Fibroblast of lung (primary cell): ENCODE results near the gene BIRC3. TPM values are rescaled to one million over a fixed set of nuclear protein-coding genes. Genes with fewer than 3 reads are reported as not detected.

ENCODE experiments used
- DNase-seq, 2 donors: peaks; one replicate each; pipeline versions ENCODE4 v3.0.0 to v3.0.0-alpha.2; 2010; ENCODE audit warnings: low read depth in 2 of 2
- H2AFZ ChIP-seq: 2 replicates; pipeline ENCODE4 v1.5.1; 2012; ENCODE audit warnings: low read length, control low read depth, inconsistent platforms
- H3K27ac ChIP-seq: 2 replicates; pipeline ENCODE4 v1.5.1; 2011; ENCODE audit warnings: low read length, control low read depth; ENCODE audit not compliant: insufficient read depth
- H3K27me3 ChIP-seq: 2 replicates; pipeline ENCODE4 v1.5.1; 2011; ENCODE audit warnings: mild to moderate bottlenecking, low read length; ENCODE audit not compliant: control insufficient read depth, insufficient read depth
- H3K36me3 ChIP-seq: 2 replicates; pipeline ENCODE4 v1.5.1; 2011; ENCODE audit warnings: low read length; ENCODE audit not compliant: control insufficient read depth, insufficient read depth
- H3K4me1 ChIP-seq: 2 replicates; pipeline ENCODE4 v1.5.1; 2011; ENCODE audit warnings: low read length; ENCODE audit not compliant: control insufficient read depth, insufficient read depth; ENCODE audit errors: extremely low read depth
- H3K4me2 ChIP-seq: 2 replicates; pipeline ENCODE4 v1.5.1; 2011; ENCODE audit warnings: low read length, control low read depth; ENCODE audit not compliant: insufficient read depth; ENCODE audit errors: extremely low read depth
- H3K4me3 ChIP-seq, 4 experiments: fragments of 200-600 bp in 1 of 4; sonication (generic) in 1 of 4; replicated peaks in 1 of 4; 2 replicates each; pipeline ENCODE4 v1.5.1; 2011 to 2016; ENCODE audit warnings: low read length in 4 of 4, low read depth in 3 of 4, mild to moderate bottlenecking in 3 of 4, control low read depth in 2 of 4, inconsistent platforms in 1 of 4, mixed read lengths in 1 of 4; ENCODE audit not compliant: insufficient read depth in 1 of 4; ENCODE audit errors: control extremely low read depth in 1 of 4
- H3K79me2 ChIP-seq: 2 replicates; pipeline ENCODE4 v1.5.1; 2012; ENCODE audit warnings: mild to moderate bottlenecking, low read length, inconsistent platforms; ENCODE audit not compliant: control insufficient read depth, insufficient read depth
- H3K9ac ChIP-seq: 2 replicates; pipeline ENCODE4 v1.5.1; 2011; ENCODE audit warnings: mild to moderate bottlenecking, low read length, control low read depth; ENCODE audit not compliant: insufficient read depth
- H3K9me3 ChIP-seq: 2 replicates; pipeline ENCODE4 v1.5.1; 2012; ENCODE audit warnings: low read depth, low read length; ENCODE audit not compliant: control insufficient read depth, insufficient read depth
- H4K20me1 ChIP-seq: 2 replicates; pipeline ENCODE4 v1.5.1; 2011; ENCODE audit warnings: low read length; ENCODE audit not compliant: control insufficient read depth, insufficient read depth; ENCODE audit errors: extremely low read depth
- EZH2 ChIP-seq: IDR thresholded peaks from 2 replicates; pipeline ENCODE4 v1.5.1; 2012; ENCODE audit warnings: low read length, control low read depth, mild to moderate bottlenecking; ENCODE audit errors: missing control alignments
- polyA plus RNA-seq, 2 donors: library from polyadenylated mRNA; depleted of rRNA in 1 of 2; stranded (reverse) in 1 of 2; unstranded in 1 of 2; fragments of >200 nt; gene quantifications; 2 replicates each; pipeline ENCODE4 v1.2.1, GENCODE V29; 2011 to 2012; ENCODE audit warnings: missing spikeins in 1 of 2
- total RNA-seq: library from RNA; depleted of rRNA; stranded (reverse); fragments of >200 nt; gene quantifications from 2 replicates; pipeline ENCODE4 v1.2.1, GENCODE V29; 2014
- TF ChIP-seq, protein P1 (sequence below), 2 donors: IDR thresholded peaks in 1 of 2; conservative IDR thresholded peaks in 1 of 2; 1 replicate in 1 of 2; 2 replicates in 1 of 2; pipeline ENCODE4 v1.5.1; 2011 to 2012; ENCODE audit warnings: low read length in 2 of 2, control low read depth in 1 of 2, inconsistent platforms in 1 of 2, low read depth in 1 of 2, mild to moderate bottlenecking in 1 of 2

Gene BIRC3
- total and polyA plus RNA-seq, 2 donors (not counting 1 experiment from before 2014, with no cell fraction given), result 0.58 to 3.3 TPM

DNA sequence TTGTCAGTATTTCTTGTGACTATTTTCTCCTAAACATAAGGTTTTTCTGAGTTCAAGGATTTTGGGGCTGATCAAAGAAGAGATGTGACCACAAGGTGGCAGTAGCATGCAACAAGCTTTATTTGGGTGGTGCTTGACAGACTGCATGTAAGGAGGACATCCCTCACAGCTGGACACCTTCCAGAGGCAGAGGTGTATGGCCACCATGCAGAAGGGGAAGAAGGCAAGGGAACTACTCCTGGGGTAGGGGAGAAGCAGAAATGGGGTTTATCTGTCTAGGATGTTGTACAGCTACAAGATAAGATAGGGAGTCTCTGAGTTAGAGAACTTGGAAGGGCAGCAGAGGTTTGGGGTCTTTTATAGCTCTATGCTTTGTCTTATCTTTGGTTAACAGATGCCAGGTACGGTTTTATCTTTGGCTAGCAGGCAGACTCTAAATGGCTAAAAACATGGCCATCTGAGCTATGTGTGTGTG, 24.6 kb downstream of the BIRC3 start:
- TF ChIP-seq, protein P1, sequence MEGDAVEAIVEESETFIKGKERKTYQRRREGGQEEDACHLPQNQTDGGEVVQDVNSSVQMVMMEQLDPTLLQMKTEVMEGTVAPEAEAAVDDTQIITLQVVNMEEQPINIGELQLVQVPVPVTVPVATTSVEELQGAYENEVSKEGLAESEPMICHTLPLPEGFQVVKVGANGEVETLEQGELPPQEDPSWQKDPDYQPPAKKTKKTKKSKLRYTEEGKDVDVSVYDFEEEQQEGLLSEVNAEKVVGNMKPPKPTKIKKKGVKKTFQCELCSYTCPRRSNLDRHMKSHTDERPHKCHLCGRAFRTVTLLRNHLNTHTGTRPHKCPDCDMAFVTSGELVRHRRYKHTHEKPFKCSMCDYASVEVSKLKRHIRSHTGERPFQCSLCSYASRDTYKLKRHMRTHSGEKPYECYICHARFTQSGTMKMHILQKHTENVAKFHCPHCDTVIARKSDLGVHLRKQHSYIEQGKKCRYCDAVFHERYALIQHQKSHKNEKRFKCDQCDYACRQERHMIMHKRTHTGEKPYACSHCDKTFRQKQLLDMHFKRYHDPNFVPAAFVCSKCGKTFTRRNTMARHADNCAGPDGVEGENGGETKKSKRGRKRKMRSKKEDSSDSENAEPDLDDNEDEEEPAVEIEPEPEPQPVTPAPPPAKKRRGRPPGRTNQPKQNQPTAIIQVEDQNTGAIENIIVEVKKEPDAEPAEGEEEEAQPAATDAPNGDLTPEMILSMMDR (conservative IDR thresholded peaks at IDR 0.05 in 1 of 2, IDR thresholded peaks at IDR 0.05 in 1 of 2; ENCODE audit: low read depth in 1 of 2, low read length in 2 of 2), result peak; percentile 77 to 84
- no peak for TF ChIP-seq EZH2
- Histone ChIP-seq H2AFZ (no peak overlapping the region), H3K36me3 (no peaks in the 10 kb centered on the region), H3K4me2 (no peak overlapping the region), H3K9me3 (no peaks in the 10 kb centered on the region), H4K20me1 (no peaks in the 10 kb centered on the region), H3K4me3 (no peak overlapping the region), H3K9ac (no peak overlapping the region), H3K27me3 (no peaks in the 10 kb centered on the region), H3K27ac (no peak overlapping the region), H3K4me1 (peaks cover 7% of the 10 kb centered on the region), H3K79me2 (no peaks in the 10 kb centered on the region)
- DNase-seq, result peak; percentile 78 to 87

DNA sequence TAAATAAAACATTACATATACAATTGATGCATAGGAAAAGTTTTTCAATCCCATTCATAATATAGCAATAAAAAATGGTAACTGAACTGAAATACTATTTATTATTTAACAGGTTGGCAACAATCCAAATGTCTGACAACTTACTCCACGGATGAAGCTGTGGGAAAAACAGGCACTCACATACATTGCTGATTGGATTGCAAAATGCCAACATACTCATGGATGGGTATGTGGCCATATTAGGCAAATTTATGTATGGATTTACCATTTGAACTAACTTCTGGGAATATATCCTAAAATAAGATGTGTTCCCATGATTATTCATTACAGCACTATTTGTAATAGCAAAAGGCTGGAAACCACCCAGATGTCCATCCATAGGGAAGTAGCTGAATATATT, 26.5 kb downstream of the BIRC3 start:
- peak; percentile 11 to 66 for DNase-seq
- H3K27me3 ChIP-seq, result no peaks in the 10 kb centered on the region
- no peaks in the 10 kb centered on the region for H3K36me3 ChIP-seq
- no peaks in the 10 kb centered on the region for H3K9me3 ChIP-seq
- H3K4me1 ChIP-seq, result peaks cover 7% of the 10 kb centered on the region
- no peak overlapping the region for H3K9ac ChIP-seq
- peaks cover 14% of the 10 kb centered on the region for H3K79me2 ChIP-seq
- no peak overlapping the region for H2AFZ ChIP-seq
- peak overlapping the region; percentile 9 for H3K27ac ChIP-seq
- H4K20me1 ChIP-seq, result no peaks in the 10 kb centered on the region
- H3K4me3 ChIP-seq, result no peak overlapping the region
- TF ChIP-seq, protein P1 (conservative IDR thresholded peaks at IDR 0.05 in 1 of 2, IDR thresholded peaks at IDR 0.05 in 1 of 2; ENCODE audit: low read depth in 1 of 2, low read length in 2 of 2), result no peak
- no peak for TF ChIP-seq EZH2
- no peak overlapping the region for H3K4me2 ChIP-seq

DNA sequence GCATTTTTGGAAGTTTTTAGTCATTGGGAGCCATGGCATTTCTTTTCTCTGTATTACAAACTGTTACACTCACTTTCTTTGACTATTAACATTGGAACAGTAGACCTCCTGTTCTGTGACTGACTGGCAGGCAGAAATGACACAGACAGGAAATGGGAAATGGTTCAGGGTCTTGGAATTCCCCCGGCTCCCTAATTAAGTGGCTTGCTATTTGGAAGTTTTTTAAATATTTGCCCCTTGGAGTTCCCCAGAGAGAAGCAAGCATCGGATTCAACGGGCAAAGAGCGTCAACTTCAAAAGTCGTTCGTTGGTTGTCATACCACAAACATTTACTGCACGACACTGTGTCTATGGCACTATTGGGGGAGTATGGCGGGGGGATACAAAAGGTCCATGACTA, 28.6 kb downstream of the BIRC3 start:
- Histone ChIP-seq H3K4me1 (peaks cover 10% of the 10 kb centered on the region), H4K20me1 (no peaks in the 10 kb centered on the region), H2AFZ (no peak overlapping the region), H3K4me3 (peak overlapping the region; percentile 78 to 97 (median 88)), H3K4me2 (peak overlapping the region; percentile 96), H3K9me3 (no peaks in the 10 kb centered on the region), H3K9ac (peak overlapping the region; percentile 95), H3K36me3 (no peaks in the 10 kb centered on the region), H3K27ac (peak overlapping the region; percentile 99), H3K79me2 (peaks cover 35% of the 10 kb centered on the region), H3K27me3 (no peaks in the 10 kb centered on the region)
- peak; percentile 37 to 80 for DNase-seq
- TF ChIP-seq, protein P1 (conservative IDR thresholded peaks at IDR 0.05 in 1 of 2, IDR thresholded peaks at IDR 0.05 in 1 of 2; ENCODE audit: low read depth in 1 of 2, low read length in 2 of 2), result no peak
- no peak for TF ChIP-seq EZH2
